H1 (cell line): ENCODE results near the gene ZCCHC17.

ENCODE experiments used
- CEBPB ChIP-seq: IDR thresholded peaks from 2 replicates; pipeline ENCODE4 v1.6.1; 2012; ENCODE audit warnings: low read depth, low read length
- CREB1 ChIP-seq: IDR thresholded peaks from 2 replicates; pipeline ENCODE4 v1.6.1; 2012; ENCODE audit warnings: inconsistent platforms
- EP300 ChIP-seq, 2 experiments: IDR thresholded peaks; 1 replicate in 1 of 2; 2 replicates in 1 of 2; pipeline ENCODE4 v1.6.1; 2011 to 2012; ENCODE audit warnings: low read depth in 2 of 2, low read length in 2 of 2, mild to moderate bottlenecking in 2 of 2, borderline replicate concordance in 1 of 2, inconsistent platforms in 1 of 2, moderate library complexity in 1 of 2
- MAFK ChIP-seq: IDR thresholded peaks from 2 replicates; pipeline ENCODE4 v1.6.1; 2012; ENCODE audit warnings: low read depth, mild to moderate bottlenecking, improper control_type of control experiment, low read length
- NRF1 ChIP-seq: IDR thresholded peaks from 2 replicates; pipeline ENCODE4 v1.6.1; 2011; ENCODE audit warnings: mild to moderate bottlenecking, low read depth, low read length, improper control_type of control experiment
- RAD21 ChIP-seq, 2 experiments: IDR thresholded peaks in 1 of 2; conservative IDR thresholded peaks in 1 of 2; 2 replicates each; pipeline ENCODE4 v1.6.1; 2011; ENCODE audit warnings: low read depth in 2 of 2, low read length in 2 of 2, improper control_type of control experiment in 1 of 2, inconsistent platforms in 1 of 2, mild to moderate bottlenecking in 1 of 2, moderate library complexity in 1 of 2
- YY1 ChIP-seq: IDR thresholded peaks from 2 replicates; pipeline ENCODE4 v1.6.1; 2011; ENCODE audit warnings: low read depth, mild to moderate bottlenecking, low read length
- ZNF274 ChIP-seq: IDR thresholded peaks from 2 replicates; pipeline ENCODE4 v1.7.0; 2012; ENCODE audit warnings: low read length, borderline replicate concordance; ENCODE audit errors: extremely low read depth
- TF ChIP-seq, protein P1 (sequence below), 3 experiments: IDR thresholded peaks; 1 replicate in 2 of 3; 2 replicates in 1 of 3; pipeline versions ENCODE4 v1.5.1 to v1.6.1; 2011; ENCODE audit warnings: low read length in 3 of 3, mild to moderate bottlenecking in 3 of 3, inconsistent platforms in 2 of 3, low read depth in 1 of 3, moderate library complexity in 1 of 3; ENCODE audit not compliant: insufficient read depth in 1 of 3; ENCODE audit errors: control extremely low read depth in 1 of 3

DNA sequence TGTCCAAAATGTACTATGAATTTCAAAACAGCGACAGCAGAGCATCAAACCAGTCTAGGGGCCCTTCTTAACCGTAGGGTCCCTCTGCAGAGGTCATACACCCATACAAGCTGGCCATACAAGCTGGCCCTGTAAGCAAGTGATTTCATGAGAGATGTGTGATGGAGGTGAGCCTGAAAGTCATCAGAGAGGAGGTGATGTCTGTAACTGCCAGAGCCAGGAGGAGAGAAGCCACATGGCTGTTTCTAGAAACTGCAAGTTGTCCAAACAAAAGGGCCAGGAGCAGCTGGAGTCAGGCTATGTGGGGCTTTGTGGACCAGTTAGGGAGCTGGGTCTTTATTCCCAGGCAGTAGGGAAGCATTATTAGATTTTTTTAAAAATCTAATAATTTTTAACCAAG, 101.4 kb downstream of the ZCCHC17 start:
- TF ChIP-seq YY1 (no peak), CREB1 (no peak), RAD21 (IDR thresholded peaks at IDR 0.05 in 1 of 2, conservative IDR thresholded peaks at IDR 0.05 in 1 of 2; ENCODE audit: low read depth in 2 of 2, low read length in 2 of 2) (no peak), CEBPB (no peak), EP300 (IDR thresholded peaks at IDR 0.05; ENCODE audit: borderline replicate concordance in 1 of 2, low read depth in 2 of 2, low read length in 2 of 2) (no peak), MAFK (no peak), NRF1 (no peak), ZNF274 (no peak)
- TF ChIP-seq, protein P1, sequence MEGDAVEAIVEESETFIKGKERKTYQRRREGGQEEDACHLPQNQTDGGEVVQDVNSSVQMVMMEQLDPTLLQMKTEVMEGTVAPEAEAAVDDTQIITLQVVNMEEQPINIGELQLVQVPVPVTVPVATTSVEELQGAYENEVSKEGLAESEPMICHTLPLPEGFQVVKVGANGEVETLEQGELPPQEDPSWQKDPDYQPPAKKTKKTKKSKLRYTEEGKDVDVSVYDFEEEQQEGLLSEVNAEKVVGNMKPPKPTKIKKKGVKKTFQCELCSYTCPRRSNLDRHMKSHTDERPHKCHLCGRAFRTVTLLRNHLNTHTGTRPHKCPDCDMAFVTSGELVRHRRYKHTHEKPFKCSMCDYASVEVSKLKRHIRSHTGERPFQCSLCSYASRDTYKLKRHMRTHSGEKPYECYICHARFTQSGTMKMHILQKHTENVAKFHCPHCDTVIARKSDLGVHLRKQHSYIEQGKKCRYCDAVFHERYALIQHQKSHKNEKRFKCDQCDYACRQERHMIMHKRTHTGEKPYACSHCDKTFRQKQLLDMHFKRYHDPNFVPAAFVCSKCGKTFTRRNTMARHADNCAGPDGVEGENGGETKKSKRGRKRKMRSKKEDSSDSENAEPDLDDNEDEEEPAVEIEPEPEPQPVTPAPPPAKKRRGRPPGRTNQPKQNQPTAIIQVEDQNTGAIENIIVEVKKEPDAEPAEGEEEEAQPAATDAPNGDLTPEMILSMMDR (IDR thresholded peaks at IDR 0.05; ENCODE audit: control extremely low read depth in 1 of 3, insufficient read depth in 1 of 3, low read depth in 1 of 3, low read length in 3 of 3): no peak
